Osteoblast (primary cell): ENCODE data around the gene THEM5. TPM values are rescaled to one million over a fixed set of nuclear protein-coding genes. Genes with fewer than 3 reads are reported as not detected.

Experiments
- DNase-seq: peaks from one replicate; pipeline ENCODE4 v3.0.0; 2011; ENCODE audit warnings: low spot score, mixed read lengths; ENCODE audit not compliant: insufficient read length; ENCODE audit errors: missing footprints
- H2AFZ ChIP-seq: 2 replicates; pipeline ENCODE4 v1.6.0; 2011; ENCODE audit warnings: mild to moderate bottlenecking, low read length
- H3K27ac ChIP-seq: 2 replicates; pipeline ENCODE4 v1.5.1; 2011; ENCODE audit warnings: mild to moderate bottlenecking, low read depth, low read length, moderate library complexity
- H3K27me3 ChIP-seq: 2 replicates; pipeline ENCODE4 v1.6.0; 2012; ENCODE audit warnings: mild to moderate bottlenecking, control low read depth, inconsistent platforms, low read length, moderate library complexity; ENCODE audit not compliant: insufficient read depth
- H3K36me3 ChIP-seq: 2 replicates; pipeline ENCODE4 v1.5.1; 2011; ENCODE audit warnings: mild to moderate bottlenecking, low read length, control low read depth, moderate library complexity; ENCODE audit not compliant: insufficient read depth
- H3K4me1 ChIP-seq: 2 replicates; pipeline ENCODE4 v1.5.1; 2011; ENCODE audit warnings: mild to moderate bottlenecking, low read length, control low read depth, moderate library complexity; ENCODE audit not compliant: insufficient read depth
- H3K4me2 ChIP-seq: 2 replicates; pipeline ENCODE4 v1.6.0; 2011; ENCODE audit warnings: mild to moderate bottlenecking, low read length; ENCODE audit not compliant: insufficient read depth
- H3K4me3 ChIP-seq: fragments of 200-600 bp; sonication (generic); 3 replicates; pipeline ENCODE4 v1.5.1; 2012; ENCODE audit warnings: mild to moderate bottlenecking, low read length, inconsistent platforms; ENCODE audit not compliant: insufficient read depth
- H3K79me2 ChIP-seq: 2 replicates; pipeline ENCODE4 v1.6.0; 2012; ENCODE audit warnings: mild to moderate bottlenecking, low read length, control low read depth, inconsistent platforms; ENCODE audit not compliant: insufficient read depth
- H3K9me3 ChIP-seq: 2 replicates; pipeline ENCODE4 v1.5.1; 2011; ENCODE audit warnings: low read depth, low read length, control low read depth
- H4K20me1 ChIP-seq: 2 replicates; pipeline ENCODE4 v1.6.0; 2012; ENCODE audit warnings: mild to moderate bottlenecking, low read length, control low read depth; ENCODE audit not compliant: insufficient read depth
- total RNA-seq: library from RNA; depleted of rRNA; stranded (reverse); fragments of >200 nt; gene quantifications from 2 replicates; pipeline ENCODE4 v1.2.3, GENCODE V29; 2012
- TF ChIP-seq, protein P1 (sequence below): IDR thresholded peaks from 2 replicates; pipeline ENCODE4 v1.5.1; 2011; ENCODE audit warnings: mild to moderate bottlenecking, low read depth, low read length, moderate library complexity; ENCODE audit errors: extremely low read depth

The THEM5 gene
- total RNA-seq, 1 donor, result not detected

DNA sequence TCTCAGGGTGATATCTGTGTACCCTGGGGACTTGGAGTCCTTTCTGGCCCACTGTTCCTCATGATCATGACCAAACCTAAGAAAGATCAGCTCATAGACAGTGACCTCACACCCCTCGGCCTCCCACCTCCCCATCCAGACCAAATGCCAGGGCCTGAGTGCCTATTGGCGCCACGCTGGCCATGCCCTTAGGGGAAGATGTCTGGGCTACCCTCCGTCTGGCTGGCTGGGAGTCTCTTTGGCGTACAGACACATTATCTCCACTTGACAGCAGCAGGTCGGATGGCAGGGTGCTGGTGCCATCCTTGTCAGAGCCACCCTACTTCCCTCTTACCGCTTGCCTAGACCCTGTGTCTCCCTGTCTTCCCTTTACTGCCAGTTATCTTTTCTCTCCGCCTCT is 30.3 kb downstream of the THEM5 start:
- peaks cover 3% of the 10 kb centered on the region for H3K4me1 ChIP-seq
- no peaks in the 10 kb centered on the region for H3K9me3 ChIP-seq
- no peaks in the 10 kb centered on the region for H3K79me2 ChIP-seq
- no peaks in the 10 kb centered on the region for H3K36me3 ChIP-seq
- TF ChIP-seq, protein P1, sequence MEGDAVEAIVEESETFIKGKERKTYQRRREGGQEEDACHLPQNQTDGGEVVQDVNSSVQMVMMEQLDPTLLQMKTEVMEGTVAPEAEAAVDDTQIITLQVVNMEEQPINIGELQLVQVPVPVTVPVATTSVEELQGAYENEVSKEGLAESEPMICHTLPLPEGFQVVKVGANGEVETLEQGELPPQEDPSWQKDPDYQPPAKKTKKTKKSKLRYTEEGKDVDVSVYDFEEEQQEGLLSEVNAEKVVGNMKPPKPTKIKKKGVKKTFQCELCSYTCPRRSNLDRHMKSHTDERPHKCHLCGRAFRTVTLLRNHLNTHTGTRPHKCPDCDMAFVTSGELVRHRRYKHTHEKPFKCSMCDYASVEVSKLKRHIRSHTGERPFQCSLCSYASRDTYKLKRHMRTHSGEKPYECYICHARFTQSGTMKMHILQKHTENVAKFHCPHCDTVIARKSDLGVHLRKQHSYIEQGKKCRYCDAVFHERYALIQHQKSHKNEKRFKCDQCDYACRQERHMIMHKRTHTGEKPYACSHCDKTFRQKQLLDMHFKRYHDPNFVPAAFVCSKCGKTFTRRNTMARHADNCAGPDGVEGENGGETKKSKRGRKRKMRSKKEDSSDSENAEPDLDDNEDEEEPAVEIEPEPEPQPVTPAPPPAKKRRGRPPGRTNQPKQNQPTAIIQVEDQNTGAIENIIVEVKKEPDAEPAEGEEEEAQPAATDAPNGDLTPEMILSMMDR, result no peak
- peaks cover 16% of the 10 kb centered on the region for H3K27me3 ChIP-seq
- no peak overlapping the region for H3K4me2 ChIP-seq
- no peak overlapping the region for H3K4me3 ChIP-seq
- no peak overlapping the region for H3K27ac ChIP-seq
- H2AFZ ChIP-seq, result no peak overlapping the region
- H4K20me1 ChIP-seq, result no peaks in the 10 kb centered on the region
- peak; percentile 87 for DNase-seq

DNA sequence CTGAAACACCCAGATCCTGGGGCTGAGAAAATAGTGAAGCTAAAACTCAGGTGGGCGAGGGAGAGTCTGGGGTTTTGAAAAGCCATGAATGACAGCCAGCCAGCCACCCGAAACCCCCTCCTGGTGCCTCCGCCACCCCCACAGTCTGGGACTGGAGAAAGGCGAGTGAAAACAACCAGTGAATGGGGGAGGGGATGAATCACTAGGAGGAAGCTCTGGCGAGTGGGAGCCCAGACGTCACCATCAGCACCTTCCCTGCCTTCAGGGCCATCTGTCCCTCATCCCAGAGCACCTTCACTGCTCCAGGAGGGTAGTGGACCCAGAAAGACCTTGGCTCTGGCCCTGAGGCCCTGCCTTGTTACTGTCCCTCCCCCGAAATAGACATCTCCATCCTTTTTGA is 31.1 kb downstream of the THEM5 start:
- no peaks in the 10 kb centered on the region for H3K36me3 ChIP-seq
- peak; percentile 17 for DNase-seq
- no peak overlapping the region for H2AFZ ChIP-seq
- H3K4me2 ChIP-seq, result no peak overlapping the region
- no peaks in the 10 kb centered on the region for H4K20me1 ChIP-seq
- TF ChIP-seq, protein P1, result no peak
- H3K9me3 ChIP-seq, result no peaks in the 10 kb centered on the region
- peaks cover 3% of the 10 kb centered on the region for H3K4me1 ChIP-seq
- no peak overlapping the region for H3K4me3 ChIP-seq
- no peaks in the 10 kb centered on the region for H3K79me2 ChIP-seq
- peaks cover 19% of the 10 kb centered on the region for H3K27me3 ChIP-seq
- no peak overlapping the region for H3K27ac ChIP-seq

DNA sequence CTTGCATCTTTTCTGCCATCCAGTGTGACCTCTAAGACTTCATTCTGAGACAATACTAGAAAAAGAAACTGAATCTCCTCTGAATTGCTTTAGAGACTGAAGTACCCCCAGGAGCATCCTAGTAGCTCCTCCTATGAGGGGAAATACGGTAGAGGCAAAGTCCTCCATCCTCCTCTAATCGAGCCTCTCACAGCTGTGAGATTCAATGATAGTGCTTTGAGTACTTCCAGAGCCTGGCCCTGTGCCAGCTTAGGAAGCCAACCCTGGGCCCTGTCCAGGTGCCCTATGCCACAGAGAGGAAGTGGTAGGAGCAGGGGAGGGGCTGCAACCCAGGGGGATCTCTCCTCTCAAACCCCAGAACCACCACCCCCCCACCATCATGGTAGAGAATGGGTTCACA is 32.6 kb downstream of the THEM5 start:
- Histone ChIP-seq H3K27me3 (peaks cover 19% of the 10 kb centered on the region), H3K36me3 (no peaks in the 10 kb centered on the region), H3K4me1 (peaks cover 3% of the 10 kb centered on the region), H3K4me3 (no peak overlapping the region), H3K27ac (no peak overlapping the region), H2AFZ (no peak overlapping the region), H3K79me2 (no peaks in the 10 kb centered on the region), H3K4me2 (no peak overlapping the region), H4K20me1 (no peaks in the 10 kb centered on the region), H3K9me3 (no peaks in the 10 kb centered on the region)
- TF ChIP-seq, protein P1, result no peak
- no peak for DNase-seq

DNA sequence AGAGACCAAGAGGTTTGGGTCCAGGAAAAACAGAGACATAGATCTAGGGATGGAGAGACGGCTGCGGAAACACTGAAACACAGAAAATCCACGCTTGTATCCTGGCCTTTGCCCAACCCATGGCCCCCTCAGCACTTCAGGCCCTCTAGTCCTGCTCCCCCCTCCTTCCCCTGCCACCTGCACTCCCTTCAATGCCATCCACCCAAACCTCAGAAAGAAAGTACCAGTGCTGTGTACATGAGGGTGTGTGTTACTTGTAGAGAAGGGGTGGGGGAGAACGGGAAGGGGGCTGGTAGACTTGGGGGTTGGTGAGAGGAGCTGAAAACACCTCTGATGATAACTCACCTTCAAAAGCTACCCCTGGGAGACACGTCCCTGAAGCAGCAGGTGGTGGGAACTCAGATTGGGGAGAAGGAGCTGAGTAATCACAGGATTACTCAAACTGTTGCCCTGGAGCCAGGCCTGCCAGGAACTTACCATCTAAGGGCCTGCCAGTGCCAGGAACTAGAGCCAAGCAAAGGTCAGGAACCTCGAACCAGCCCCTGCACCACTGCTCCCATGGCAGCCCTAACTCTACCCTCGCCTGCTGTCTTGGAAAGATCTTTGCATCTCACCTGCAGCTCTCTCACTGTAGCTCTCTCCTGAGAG is 33.4 kb downstream of the THEM5 start:
- H4K20me1 ChIP-seq, result no peaks in the 10 kb centered on the region
- TF ChIP-seq, protein P1, result no peak
- no peak overlapping the region for H3K27ac ChIP-seq
- H3K27me3 ChIP-seq, result peaks cover 19% of the 10 kb centered on the region
- H2AFZ ChIP-seq, result no peak overlapping the region
- no peaks in the 10 kb centered on the region for H3K79me2 ChIP-seq
- no peak overlapping the region for H3K4me3 ChIP-seq
- peaks cover 3% of the 10 kb centered on the region for H3K4me1 ChIP-seq
- no peak overlapping the region for H3K4me2 ChIP-seq
- no peaks in the 10 kb centered on the region for H3K36me3 ChIP-seq
- H3K9me3 ChIP-seq, result no peaks in the 10 kb centered on the region
- DNase-seq, result peak; percentile 91
